HUES64 (cell line): ENCODE data around the gene ZC3H8.

Experiments used
- H3K27ac ChIP-seq: 2 replicates; pipeline ENCODE4 v1.7.0; 2013; ENCODE audit warnings: low read depth, low read length, inconsistent platforms
- H3K27me3 ChIP-seq: 2 replicates; pipeline ENCODE4 v1.6.1; 2013; ENCODE audit warnings: mild to moderate bottlenecking, low read length; ENCODE audit not compliant: insufficient read depth
- H3K36me3 ChIP-seq: 2 replicates; pipeline ENCODE4 v1.6.1; 2013; ENCODE audit warnings: mild to moderate bottlenecking, low read length; ENCODE audit not compliant: insufficient read depth
- H3K4me1 ChIP-seq: 2 replicates; pipeline ENCODE4 v1.6.1; 2013; ENCODE audit warnings: mild to moderate bottlenecking, low read length, moderate library complexity; ENCODE audit not compliant: insufficient read depth
- H3K4me3 ChIP-seq: 2 replicates; pipeline ENCODE4 v1.5.1; 2013; ENCODE audit warnings: mild to moderate bottlenecking, low read length, moderate library complexity
- H3K9ac ChIP-seq: 2 replicates; pipeline ENCODE4 v1.6.1; 2013; ENCODE audit warnings: mild to moderate bottlenecking, low read depth, low read length
- H3K9me3 ChIP-seq: 2 replicates; pipeline ENCODE4 v1.6.1; 2013; ENCODE audit warnings: low read depth, low read length; ENCODE audit not compliant: insufficient read depth
- WGBS: fragments of 150-250, 120-280 bp; methylation state at CpG from one replicate; pipeline ENCODE4 v1.1.7; 2013; ENCODE audit warnings: missing lambda C conversion rate; 5-methylcytosine and 5-hydroxymethylcytosine counted together

The ZC3H8 gene

GRCh38 chr2:112259509-112260294 is 4.9 kb upstream of the ZC3H8 start:
- Histone ChIP-seq H3K9ac (no peak overlapping the region), H3K27ac (no peak overlapping the region), H3K36me3 (no peaks in the 10 kb centered on the region), H3K4me1 (no peaks in the 10 kb centered on the region), H3K4me3 (no peak overlapping the region), H3K27me3 (no peaks in the 10 kb centered on the region), H3K9me3 (peaks cover 18% of the 10 kb centered on the region; the same call in 1 of the 2 replicates)
- 33% methylated on average over 14 of the region's 15 CpGs for WGBS

DNA sequence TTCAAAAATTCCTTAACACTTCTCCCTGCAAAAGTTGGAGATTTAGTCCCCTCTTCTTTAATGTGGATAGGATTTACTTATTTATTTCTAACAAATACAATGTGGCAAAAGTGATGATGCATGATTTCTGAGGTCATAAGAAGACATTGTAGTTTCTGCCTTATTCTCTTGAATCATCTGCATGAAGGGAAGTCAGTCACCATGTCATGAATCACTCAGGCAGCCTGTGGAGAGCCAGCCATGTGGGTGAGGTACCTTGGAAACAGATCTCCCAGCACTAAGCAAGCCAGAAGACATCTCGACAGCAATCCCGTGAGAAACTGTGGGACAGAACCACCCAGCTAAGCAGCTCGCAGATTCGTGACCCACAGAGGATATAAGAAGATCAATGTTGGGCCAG is 2.7 kb upstream of the ZC3H8 start:
- 81% methylated on average over 4 of the region's 4 CpGs for WGBS
- Histone ChIP-seq H3K36me3 (no peaks in the 10 kb centered on the region), H3K9ac (no peak overlapping the region), H3K4me1 (no peaks in the 10 kb centered on the region; the same call in 1 of the 2 replicates), H3K4me3 (no peak overlapping the region), H3K27me3 (no peaks in the 10 kb centered on the region), H3K9me3 (peaks cover 7% of the 10 kb centered on the region; the same call in 1 of the 2 replicates), H3K27ac (no peak overlapping the region)

DNA sequence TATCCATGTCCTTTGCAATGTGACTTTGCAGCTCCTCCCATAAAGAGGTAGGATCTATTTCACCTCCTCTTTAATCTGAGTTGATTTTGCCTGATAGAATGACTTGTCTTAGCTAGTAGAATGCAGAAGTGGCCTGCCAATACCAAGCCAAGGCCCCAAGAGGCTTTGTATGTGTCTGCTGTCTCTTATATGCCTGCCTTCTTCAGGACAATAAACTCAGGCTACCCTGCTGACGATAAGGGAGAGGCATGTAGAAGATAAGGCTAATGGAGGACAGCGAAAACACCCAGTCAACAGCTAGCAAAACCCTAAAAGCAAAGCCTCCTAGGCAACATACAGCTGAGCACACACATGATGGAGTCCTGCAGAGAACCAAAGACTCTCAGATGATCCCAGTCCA is 1.8 kb upstream of the ZC3H8 start:
- 88% methylated on average over 2 of the region's 2 CpGs for WGBS
- no peak overlapping the region for H3K9ac ChIP-seq

GRCh38 chr2:112255875-112256274 is 1.0 kb upstream of the ZC3H8 start:
- H3K9me3 ChIP-seq: no peaks in the 10 kb centered on the region
- no peaks in the 10 kb centered on the region; the same call in 1 of the 2 replicates for H3K4me1 ChIP-seq
- no peak overlapping the region for H3K27ac ChIP-seq
- H3K4me3 ChIP-seq: no peak overlapping the region
- no peaks in the 10 kb centered on the region for H3K36me3 ChIP-seq
- WGBS: 100% methylated on average over 2 of the region's 2 CpGs
- no peak overlapping the region for H3K9ac ChIP-seq
- H3K27me3 ChIP-seq: no peaks in the 10 kb centered on the region

More for the DNA sequence above, 1.8 kb upstream of the ZC3H8 start:
- no peaks in the 10 kb centered on the region; the same call in 1 of the 2 replicates for H3K4me1 ChIP-seq
- H3K9me3 ChIP-seq: no peaks in the 10 kb centered on the region
- no peaks in the 10 kb centered on the region for H3K27me3 ChIP-seq
- H3K27ac ChIP-seq: no peak overlapping the region
- no peaks in the 10 kb centered on the region for H3K36me3 ChIP-seq
- H3K4me3 ChIP-seq: no peak overlapping the region

DNA sequence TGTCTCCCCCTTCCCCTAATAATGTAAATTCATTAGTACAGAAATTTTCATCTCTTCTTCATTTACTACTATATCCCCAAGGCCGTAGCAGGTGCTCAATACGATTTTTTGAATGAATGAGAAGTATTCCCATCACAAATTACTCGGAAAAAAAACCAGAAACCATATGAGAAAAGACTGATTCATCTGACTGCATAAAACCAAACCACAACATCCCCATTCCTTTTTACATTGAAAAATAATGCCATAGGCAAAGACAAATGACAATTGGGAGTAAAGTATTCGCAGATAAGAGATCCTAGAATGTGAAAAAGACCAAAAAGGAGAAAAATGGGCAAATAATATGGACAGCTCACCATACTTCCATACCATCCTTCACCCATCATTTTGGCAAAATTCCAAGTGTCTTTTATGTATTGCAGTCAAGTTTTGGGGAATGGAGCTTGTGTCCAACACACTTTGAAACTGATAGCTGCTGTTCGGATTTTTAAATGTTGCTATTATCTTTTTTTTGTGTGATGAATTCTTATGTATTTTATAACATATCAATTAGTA is 1.5 kb downstream of the ZC3H8 start:
- no peaks in the 10 kb centered on the region for H3K9me3 ChIP-seq
- no peaks in the 10 kb centered on the region for H3K27me3 ChIP-seq
- peaks cover 12% of the 10 kb centered on the region; the same call in 1 of the 2 replicates for H3K36me3 ChIP-seq
- no peak overlapping the region for H3K9ac ChIP-seq
- no peak overlapping the region for H3K4me3 ChIP-seq
- no peak overlapping the region for H3K27ac ChIP-seq
- no peaks in the 10 kb centered on the region; the same call in 1 of the 2 replicates for H3K4me1 ChIP-seq
- WGBS: 85% methylated on average over 4 of the region's 5 CpGs

- Histone ChIP-seq H3K9ac (no peak overlapping the region), H3K27ac (no peak overlapping the region), H3K27me3 (no peaks in the 10 kb centered on the region), H3K9me3 (no peaks in the 10 kb centered on the region), H3K36me3 (peaks cover 30% of the 10 kb centered on the region), H3K4me3 (no peak overlapping the region), H3K4me1 (no peaks in the 10 kb centered on the region; the same call in 1 of the 2 replicates)
- WGBS: 96% methylated on average over 3 of the region's 3 CpGs
Measured at GRCh38 chr2:112251271-112251670, 3.6 kb downstream of the ZC3H8 start.

DNA sequence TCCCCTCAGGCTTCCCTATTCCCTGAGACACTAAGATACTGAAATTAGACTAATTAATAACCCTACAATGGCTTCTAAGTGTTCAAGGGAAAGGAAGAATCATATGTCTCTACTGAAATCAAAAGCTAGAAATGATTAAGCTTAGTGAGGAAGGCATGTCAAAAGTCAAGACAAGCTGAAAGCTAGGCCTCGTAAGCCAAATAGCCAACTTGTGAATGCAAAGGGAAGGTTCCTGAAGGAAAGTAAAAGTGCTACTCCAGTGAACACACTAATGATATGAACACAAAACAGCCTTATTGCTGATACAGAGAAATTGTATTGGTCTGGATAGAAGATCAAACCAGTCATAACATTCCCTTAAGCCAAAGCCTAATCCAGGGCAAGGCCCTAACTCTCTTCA is 10.0 kb downstream of the ZC3H8 start:
- H3K9ac ChIP-seq: no peak overlapping the region
- H3K4me3 ChIP-seq: no peak overlapping the region
- 89% methylated on average over 1 of the region's 1 CpG for WGBS
- H3K36me3 ChIP-seq: peaks cover 31% of the 10 kb centered on the region
- no peaks in the 10 kb centered on the region for H3K4me1 ChIP-seq
- no peaks in the 10 kb centered on the region for H3K9me3 ChIP-seq
- no peaks in the 10 kb centered on the region for H3K27me3 ChIP-seq
- no peak overlapping the region for H3K27ac ChIP-seq

- peaks cover 20% of the 10 kb centered on the region for H3K36me3 ChIP-seq
- H3K4me3 ChIP-seq: no peak overlapping the region
- no peaks in the 10 kb centered on the region for H3K9me3 ChIP-seq
- 96% methylated on average over 3 of the region's 4 CpGs for WGBS
- H3K27me3 ChIP-seq: no peaks in the 10 kb centered on the region
- H3K9ac ChIP-seq: no peak overlapping the region
- H3K27ac ChIP-seq: no peak overlapping the region
- H3K4me1 ChIP-seq: no peaks in the 10 kb centered on the region
Measured at GRCh38 chr2:112243233-112243632, 11.6 kb downstream of the ZC3H8 start.

- Histone ChIP-seq H3K27ac (no peak overlapping the region), H3K27me3 (no peaks in the 10 kb centered on the region), H3K4me3 (no peak overlapping the region), H3K36me3 (peaks cover 11% of the 10 kb centered on the region), H3K9ac (no peak overlapping the region), H3K9me3 (no peaks in the 10 kb centered on the region), H3K4me1 (no peaks in the 10 kb centered on the region)
- WGBS: 88% methylated on average over 3 of the region's 3 CpGs
Measured at GRCh38 chr2:112242384-112242783, 12.5 kb downstream of the ZC3H8 start.

DNA sequence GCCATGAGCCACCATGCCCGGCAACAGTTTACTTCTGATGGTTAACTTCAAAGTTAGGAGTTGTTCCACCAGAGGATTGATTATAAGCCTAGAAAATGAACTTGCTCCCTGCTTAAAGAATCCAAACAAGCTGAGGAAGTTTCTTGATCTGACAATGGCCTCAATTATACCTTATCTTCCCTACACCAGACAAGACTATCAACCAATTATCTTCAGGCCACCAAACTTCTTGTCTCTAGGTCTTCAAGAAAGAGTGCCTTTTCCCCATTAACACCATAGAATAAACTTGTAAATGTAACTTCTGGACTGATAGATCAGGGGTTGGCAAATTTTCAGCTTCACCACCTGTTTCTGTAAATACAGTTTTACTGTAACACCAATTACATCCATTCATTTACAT is 15.0 kb downstream of the ZC3H8 start:
- Histone ChIP-seq H3K4me1 (no peaks in the 10 kb centered on the region), H3K36me3 (peaks cover 3% of the 10 kb centered on the region), H3K9me3 (no peaks in the 10 kb centered on the region), H3K9ac (no peak overlapping the region), H3K27me3 (no peaks in the 10 kb centered on the region), H3K4me3 (no peak overlapping the region), H3K27ac (no peak overlapping the region)
- WGBS: 89% methylated on average over 1 of the region's 1 CpG

- Histone ChIP-seq H3K27me3 (no peaks in the 10 kb centered on the region), H3K9me3 (no peaks in the 10 kb centered on the region), H3K4me3 (no peak overlapping the region), H3K27ac (no peak overlapping the region), H3K9ac (no peak overlapping the region), H3K36me3 (peaks cover 17% of the 10 kb centered on the region; the same call in 1 of the 2 replicates), H3K4me1 (no peaks in the 10 kb centered on the region)
- WGBS: no CpG with 5 or more reads among the region's 3 CpGs
Measured at GRCh38 chr2:112230371-112230770, 24.5 kb downstream of the ZC3H8 start.
